Mesenteric fat pad (tissue), 1 donor: ENCODE measurements around the gene PRKG1. TPM values are rescaled to one million over a fixed set of nuclear protein-coding genes. Genes with fewer than 3 reads are reported as not detected.
"Not testable (repeated sequence)": the region's sequence is repeated elsewhere in the genome, so short reads cannot be mapped to it uniquely, and the experiment has no call there.

Experiments used
- DNase-seq: peaks from one replicate; pipeline ENCODE4 v3.0.0-alpha.2; 2020; ENCODE audit warnings: low spot score
- total RNA-seq: library from RNA; stranded (reverse); fragmentation: NEBNext Ultra II Directional; extraction: Animal tissue kit (Norgen Biotek cat#: 25700); gene quantifications from one replicate; pipeline ENCODE4 v1.2.1, GENCODE V29; 2021
- donor health status: DM: yes; HTN: yes; CAD: no.

The PRKG1 gene
- total RNA-seq, 1 donor from 2014 or later: 12.9 TPM

DNA sequence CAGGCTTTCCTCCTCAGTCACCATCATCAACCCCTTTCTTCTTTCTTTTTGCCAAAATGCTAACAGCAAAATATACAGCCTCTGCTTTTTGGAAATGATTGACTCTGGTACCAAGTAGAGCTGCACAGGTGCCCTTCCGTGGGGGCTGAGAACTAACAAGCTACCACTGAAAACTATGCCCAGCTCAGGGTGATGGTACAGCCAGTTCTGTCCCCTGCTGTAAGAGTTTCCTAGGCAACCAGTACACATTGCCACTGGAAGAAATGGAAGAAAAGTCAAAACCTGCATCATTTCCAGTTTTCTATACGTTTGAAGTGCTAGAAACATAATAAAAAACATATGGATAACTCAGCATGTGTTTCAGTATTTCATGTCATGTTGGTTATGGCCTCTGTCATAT, 297.5 kb downstream of the PRKG1 start:
- no peak for DNase-seq

DNA sequence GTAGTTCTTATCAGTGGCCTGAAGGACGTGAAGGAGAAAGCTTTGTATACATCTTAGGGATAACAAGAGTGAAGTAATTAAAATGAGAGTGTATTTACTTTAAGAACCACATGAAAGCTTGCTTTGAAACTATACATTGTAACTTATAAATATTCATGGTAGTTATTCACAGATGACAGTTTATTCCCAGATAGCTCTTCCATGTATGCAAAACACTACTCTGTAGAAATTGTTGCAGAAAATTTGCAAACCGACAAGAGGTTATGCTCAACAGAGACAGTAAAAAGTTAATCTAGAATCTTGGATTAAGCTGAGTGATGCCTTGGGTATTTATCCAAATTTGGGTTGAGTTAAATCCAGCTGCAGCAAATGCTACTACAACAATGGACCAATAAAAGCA, 301.5 kb downstream of the PRKG1 start:
- no peak for DNase-seq

DNA sequence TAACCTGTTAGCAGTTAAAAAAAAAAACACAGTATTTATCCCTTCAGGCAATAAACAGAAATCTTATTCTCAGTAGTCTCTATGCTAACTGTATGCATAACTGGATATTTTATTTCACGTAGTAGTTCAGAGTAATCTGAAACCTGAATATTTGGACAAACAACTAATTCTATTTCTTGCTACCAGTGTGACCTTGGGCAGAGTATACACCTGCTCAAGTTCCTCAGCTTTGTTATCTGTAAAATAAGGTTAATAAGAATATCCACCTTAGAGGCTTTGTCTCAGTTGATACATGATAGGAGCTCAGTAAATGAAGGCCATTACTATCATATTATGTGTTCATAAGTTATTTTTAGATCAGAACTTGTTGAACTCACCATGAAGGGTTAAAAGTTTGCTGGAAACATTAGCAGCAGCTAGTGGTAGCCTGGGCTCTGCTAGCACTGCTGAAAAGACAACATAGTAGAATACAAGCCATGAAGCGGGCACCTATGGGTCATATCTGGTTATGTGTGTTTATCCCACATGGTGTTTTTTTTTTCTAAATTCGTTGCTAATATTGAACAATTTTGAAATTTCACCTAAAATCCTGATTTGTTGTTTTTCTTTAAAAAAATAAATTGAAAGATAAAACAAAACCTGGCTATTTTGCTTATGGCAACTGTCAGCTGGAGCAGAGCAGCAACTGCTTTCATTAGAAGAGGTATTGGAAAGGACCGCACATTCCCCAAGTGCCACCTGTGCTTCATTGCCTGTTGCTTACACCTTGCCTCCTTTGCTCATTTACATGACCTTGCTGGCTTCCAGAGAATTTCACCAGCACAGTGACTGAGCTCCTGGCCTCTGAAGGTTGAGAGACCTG, 303.0 kb downstream of the PRKG1 start:
- no peak for DNase-seq

DNA sequence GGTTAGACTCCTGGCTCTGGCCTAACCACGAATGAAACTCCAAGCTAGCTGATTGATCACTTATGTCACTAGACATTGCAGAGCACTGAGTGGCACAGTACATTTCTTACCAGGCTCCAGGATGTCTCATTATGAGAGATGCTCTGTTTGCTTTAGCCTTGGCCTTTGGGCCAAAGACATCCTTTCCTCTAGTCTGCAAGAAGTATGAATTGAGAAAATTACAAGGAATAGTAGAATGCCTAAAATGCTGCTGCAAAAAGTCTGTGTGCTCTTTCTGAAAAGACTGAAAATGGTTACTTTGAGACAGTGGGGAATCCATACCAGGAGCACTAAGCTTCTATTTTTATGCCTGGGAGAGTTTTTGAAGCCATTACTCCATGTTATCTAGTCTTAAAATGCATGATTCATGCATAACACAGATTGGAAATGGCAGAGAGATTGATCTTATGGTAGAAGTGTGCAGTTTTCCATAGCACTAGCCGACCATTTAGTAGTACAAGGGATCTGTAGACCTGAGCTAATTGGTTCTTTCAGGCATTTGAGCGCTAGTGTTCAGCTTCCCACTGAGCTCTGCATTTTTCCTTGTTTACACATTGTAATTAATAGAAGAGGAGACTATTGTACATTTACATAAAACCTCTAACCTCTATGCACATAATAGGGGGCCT, 303.8 kb downstream of the PRKG1 start:
- DNase-seq: no peak

DNA sequence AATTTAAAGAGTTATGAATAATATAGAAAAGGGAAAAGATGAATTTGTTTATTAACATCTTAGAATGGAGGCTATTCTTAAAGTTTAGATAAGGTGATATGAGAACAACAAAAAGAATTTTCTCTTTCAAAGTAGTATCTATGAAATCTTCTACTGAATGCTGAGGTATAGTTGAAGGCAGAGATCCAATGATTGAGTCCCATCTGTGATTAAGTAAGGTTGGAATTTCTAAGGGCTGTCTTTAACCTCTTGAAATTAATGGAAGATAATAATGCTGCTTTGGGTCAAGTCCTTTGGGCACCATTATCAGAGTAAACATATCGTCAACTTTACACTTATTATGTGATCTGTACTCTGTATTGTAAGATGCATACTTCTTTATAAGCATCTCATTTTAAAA, 307.9 kb downstream of the PRKG1 start:
- no peak for DNase-seq

DNA sequence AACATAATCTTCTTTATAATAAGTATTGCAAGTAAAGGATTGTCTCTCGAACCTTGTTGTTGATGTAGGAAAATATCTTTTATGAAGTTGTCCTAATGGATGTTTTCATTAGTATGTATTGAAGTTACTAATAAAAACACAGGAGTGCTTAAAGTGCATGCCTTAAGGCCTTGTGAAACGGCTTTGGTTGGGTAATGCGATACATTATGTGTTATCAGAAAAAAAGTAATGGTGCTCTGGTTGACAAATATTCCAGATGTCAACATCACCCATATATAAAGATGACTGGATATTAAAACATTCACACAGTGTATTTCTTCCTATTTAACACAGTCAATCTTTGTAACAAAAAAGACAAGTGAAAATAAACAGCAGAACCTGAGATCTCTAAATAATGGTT, 310.7 kb downstream of the PRKG1 start:
- DNase-seq: no peak

DNA sequence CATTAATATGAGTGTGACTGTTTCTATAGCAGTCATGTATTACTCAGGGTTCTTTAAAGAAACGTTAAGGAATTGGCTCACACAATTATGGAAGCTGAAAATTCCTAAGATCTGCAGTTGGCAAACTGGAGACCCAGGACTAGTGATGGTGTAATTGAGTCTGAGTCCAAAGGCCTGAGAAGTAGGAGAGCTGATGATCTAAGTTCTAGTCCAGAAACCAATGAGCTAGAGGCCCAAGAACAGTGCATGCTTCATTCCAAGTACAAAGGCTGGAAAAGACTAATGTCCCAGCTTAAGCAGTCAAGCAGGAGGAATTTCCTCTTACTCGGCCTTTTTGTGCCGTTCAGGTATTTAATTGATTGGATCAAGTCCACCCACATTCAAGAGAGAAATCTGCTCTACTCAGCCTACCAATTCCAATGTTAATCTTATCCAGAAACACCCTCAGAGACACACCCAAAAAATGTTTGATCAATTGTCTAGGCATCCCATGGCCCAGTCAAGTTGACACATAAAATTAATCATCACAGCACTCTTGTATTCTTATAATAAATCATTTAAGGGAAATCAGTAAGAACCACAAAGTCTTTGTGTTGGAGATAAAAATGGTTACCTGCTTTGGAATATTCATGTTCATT, 312.1 kb downstream of the PRKG1 start:
- DNase-seq: no peak

DNA sequence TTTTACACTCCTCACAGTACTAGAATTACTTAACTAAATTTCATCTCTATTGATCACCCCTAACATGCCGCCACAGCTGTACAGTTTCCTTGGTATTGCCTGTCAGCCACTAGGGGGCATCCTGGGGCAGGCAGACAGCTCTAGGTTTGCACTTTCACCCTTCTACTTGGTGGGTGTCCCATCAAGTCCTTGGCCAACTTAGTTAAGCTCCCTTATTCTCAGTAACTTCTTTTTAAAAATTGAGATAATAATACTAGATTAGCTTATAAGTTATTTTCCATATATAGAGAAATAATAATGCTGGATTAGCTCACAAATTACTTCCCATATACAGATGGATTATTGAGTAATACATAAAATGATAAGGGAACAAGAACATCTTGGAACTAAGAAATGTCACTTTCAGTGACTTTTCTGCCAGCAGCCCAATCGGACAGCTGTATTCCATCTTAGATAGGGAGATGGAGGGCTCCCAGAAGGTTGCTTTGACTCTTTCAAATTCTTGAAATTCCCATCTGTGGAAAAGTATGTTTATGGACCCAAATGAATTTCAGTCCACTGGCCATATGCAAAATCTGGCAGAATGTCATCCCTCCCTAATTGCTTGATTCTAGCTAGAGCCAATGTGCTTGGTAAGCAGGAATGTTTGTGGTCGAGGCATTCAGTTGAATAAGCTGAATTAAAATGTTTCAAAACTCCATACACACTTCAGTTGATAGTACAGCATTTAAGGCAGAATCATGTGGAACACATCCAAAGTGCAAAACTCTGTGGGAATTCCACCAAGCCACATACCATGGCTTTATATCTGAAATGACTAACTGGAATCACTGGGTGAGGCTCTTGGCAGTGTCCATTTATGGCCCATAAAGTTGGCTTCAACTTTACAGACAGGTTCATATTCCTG, 315.4 kb downstream of the PRKG1 start:
- DNase-seq: no peak

DNA sequence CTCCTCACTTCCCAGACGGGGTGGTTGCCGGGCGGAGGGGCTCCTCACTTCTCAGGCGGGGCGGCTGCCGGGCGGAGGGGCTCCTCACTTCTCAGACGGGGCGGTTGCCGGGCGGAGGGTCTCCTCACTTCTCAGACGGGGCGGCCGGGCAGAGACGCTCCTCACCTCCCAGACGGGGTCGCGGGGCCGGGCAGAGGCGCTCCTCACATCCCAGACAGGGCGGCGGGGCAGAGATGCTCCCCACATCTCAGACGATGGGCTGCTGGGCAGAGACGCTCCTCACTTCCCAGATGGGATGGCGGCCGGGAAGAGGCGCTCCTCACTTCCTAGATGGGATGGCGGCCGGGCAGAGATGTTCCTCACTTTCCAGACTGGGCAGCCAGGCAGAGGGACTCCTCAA, 318.7 kb downstream of the PRKG1 start:
- not testable (repeated sequence) for DNase-seq

DNA sequence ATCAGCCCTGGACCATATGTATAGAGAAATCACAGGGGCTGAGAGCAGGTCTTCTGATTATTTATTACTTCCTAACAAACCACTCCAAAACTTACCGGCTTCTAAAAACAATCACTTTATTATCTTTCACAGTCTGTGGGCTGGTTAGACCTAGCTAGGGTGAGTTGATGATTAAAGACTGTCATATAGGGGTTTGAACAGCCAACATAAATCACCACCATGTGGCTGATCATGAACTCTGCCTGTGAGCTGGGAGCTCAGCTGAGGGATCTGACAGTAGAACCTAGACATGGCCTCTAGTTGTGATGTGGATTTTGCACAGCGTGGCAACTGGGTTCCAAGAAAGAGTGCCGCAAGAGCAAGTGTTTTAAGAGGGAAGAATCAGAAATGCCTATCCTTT, 319.8 kb downstream of the PRKG1 start:
- no peak for DNase-seq

DNA sequence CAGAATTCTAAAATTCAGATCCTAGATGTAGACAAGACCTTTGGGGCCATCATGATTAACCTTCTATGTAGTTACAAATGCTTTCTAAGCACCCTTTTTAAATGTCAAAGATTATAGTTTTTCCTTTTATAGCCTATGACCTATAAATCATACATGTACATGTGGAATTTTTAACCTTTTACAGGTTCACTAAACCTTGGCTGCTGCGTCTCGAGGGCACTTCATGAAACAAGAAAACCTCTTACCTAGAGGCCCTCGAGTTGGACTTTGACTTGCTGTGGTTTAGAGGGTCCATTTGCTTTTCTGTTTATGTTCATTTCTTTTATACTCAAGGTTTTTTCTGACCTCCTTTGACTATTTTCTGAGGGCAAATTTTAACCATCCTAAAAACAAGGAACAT, 323.0 kb downstream of the PRKG1 start:
- no peak for DNase-seq

DNA sequence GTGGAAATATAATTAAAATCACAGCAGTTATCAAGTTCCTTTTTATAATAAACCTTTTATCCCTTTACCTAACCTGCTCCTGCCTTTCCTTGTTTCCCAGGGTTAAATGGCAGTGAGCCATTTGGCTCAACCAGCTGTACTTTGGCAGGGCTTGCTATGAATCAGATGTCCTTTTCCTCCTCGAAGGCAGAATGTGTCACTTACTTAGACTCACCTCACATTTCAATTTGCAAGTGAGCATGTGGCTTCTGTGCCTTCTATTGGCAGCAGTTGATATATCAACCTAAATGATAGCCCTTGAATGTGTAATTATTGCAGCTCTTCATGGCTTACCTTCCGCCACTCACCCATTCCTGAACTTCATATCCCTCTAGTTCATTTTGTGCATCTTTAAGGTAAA, 323.4 kb downstream of the PRKG1 start:
- DNase-seq: no peak

DNA sequence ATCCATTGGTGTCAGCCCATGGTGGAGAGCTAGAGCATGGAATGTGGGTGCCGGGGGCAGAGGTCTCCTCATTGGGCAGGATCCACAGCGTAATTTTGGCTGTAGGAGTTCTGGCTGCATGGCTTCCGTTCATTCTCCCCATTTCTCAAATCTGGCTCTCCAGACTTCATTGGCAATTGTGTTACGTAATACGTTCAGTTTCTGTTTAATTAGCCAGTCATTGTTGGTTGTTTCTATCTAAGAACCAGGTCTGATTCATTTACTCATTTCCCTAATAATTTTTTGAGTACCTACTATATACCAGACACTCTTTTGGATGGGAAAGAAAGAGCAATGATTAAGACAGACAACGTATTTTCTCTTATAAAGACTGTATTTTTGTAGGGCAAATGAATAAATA, 325.6 kb downstream of the PRKG1 start:
- no peak for DNase-seq

DNA sequence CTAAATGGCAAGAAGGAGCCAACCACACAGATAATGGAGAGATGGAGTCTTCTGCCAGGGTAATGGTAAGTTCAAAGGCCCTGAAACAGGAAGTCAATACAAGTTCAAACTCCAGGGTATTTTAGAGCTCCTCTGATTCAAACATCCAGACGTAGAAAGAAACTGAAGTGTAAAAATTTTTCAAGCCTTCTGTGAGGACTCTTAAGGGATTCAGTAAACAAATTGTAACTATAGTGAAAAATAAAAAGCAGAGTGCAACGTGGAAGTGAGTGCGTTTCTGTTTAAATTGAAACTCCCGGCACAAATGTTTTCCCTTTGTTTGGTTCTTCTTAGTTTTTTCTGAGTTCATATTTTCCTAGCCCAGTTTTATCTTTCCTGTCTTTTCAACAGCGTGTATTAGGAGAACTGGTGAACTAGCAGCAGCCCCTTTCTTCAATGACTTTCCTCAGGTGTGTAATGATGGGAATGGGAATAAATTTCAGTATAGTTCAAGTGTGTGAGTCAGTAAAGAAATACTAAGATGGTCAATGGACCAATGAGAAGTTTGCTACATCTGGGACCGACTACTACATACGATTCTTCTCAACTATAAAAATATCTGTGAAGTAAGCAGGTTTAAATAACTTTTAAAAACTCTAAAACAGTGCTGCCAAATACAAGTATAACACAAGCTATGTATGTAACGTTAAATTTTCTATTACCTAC, 326.3 kb downstream of the PRKG1 start:
- no peak for DNase-seq

DNA sequence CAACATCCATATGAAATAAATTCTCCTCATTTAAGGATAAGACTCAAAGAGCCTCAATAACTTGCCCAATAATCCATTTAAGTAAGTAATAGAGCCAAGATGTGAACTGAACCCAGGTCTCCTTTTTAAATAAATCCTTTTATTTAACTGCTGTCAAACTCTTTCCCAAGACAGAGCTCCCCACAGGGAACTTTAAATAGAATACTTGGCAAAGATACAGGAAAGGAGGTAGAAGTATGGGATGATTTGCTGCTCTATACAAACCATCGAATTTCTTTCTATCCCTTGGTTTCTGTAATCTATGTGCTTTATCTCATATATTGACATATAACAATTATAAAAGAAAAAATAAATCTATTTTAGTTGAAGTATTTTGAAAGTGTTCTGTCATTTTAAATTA, 329.2 kb downstream of the PRKG1 start:
- DNase-seq: no peak

DNA sequence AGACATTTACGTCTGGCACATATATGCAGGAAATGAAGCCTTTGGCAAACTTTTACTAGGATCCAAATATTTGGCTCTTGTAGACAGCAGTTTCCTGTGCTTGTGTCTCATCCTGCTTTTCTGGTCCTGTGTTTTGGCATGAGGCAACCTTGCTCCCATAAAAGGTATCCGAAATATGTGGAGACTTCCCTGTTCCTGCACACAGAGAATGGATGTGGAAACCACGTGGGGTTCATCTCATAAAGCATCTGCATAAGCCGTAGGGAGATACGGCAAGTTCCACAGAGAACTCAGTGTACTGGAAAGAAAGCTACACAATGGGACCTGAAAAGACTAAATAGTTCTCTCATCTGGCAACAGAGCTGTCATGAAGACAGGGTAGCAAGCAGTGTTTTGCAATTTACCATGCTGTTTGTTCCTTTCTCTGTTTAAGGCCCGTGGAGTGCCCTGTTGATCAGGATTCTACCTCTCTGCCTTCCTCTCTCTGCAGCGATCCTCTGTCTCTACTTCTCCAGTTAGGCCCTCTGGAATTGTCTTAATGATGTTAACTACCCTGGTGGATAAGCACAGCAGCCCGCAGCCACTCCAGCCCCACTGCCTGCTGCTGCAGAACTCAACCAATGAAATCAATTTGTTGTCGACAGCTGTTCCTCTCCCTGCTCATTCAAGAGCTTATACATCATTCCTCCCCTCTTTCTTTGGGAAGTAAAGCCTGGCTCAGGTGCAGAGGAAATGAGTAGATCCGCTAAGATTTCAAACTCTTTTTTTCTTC, 331.5 kb downstream of the PRKG1 start:
- no peak for DNase-seq

DNA sequence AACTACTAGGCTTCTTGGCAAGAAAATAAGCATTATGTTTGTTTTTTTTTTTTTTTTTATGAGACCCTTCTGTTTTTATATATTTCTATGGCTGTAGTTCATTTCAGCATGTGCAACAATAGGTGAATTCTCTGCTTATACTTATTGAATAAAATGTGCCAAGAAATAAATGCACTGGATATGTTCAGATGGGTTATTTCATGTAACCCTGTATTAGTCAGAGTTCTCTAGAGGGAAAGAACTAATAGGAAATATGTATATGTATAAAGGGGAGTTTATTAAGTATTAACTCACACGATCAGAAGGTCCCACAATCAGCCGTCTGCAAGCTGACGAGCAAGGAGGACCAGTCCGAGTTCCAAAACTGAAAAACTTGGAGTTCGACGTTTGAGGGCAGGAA, 332.3 kb downstream of the PRKG1 start:
- no peak for DNase-seq

DNA sequence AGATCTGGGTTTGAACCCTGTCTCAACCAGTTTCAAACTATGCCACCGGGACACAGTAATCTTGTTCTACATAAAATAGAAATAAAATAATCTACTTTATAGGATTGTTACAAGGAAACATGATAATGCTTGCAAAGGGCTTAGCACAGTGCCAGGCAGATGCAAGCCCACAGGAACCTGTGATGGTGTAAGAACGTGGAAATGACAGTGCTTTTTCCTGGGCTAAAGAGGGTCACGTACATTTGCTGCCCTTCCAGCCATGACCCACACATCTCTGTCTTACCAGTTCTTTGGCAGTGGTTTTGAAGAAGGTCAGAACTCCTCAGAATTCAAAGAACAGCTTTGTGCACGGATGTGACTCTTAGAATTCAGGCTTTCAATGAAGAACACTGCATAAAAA, 342.2 kb downstream of the PRKG1 start:
- DNase-seq: no peak

DNA sequence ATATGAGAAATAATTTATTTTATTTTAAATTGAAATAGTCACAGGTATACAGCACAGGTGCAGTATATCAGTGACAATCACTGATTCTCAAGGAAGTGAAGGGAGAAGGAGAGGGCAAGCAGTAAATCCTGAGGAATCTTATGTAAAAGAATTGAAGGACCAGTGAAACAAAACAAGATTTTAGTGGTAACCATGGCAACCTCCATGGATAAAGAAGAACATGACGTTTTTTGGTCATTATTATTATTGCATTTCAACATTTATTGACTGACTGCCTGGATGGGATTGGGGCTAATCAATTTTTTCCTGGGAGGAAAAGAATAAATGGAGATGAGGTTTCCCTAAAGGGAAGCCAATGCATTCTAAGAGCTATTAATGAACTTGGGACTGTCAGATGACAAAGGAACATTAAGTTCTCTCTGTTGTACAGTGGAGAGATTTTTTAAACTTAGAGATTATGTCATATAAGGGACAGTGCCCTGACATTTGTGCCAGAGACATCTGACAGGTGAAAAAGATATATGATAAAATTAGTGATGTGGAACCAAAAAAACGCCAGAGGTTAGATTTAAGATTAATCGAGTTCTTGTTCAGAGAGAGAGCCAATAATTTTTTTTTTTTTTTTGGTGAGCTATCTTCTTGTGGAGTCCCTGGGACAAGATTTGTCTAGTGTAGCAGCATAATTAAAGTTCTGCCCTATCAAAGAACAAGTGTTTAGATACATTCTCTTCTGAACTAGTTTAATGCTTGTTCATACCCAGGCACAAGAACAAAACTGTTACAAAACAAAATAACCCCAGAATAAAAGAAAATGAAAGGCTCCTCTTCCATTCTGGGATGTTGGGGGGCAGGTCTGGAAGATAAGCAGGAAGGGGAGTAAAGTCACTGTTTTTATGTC, 345.2 kb downstream of the PRKG1 start:
- no peak for DNase-seq
